Gastroesophageal sphincter (tissue), 3 donors: ENCODE data around the gene HOXA7.

Experiments used
- POLR2AphosphoS5 ChIP-seq: sonication (generic); formaldehyde crosslinking; IDR thresholded peaks from one replicate; pipeline ENCODE4 v1.6.1; 2017; ENCODE audit warnings: antibody characterized with exemption
- TF ChIP-seq, protein P1 (sequence below), 4 experiments: fragments of 200-600 bp in 2 of 4; fragments of 450-650 bp in 2 of 4; sonication (generic) in 1 of 4; IDR thresholded peaks; one replicate each; pipeline ENCODE4 v1.5.1; 2017 to 2019; ENCODE audit warnings: antibody characterized with exemption in 4 of 4, mild to moderate bottlenecking in 2 of 4, moderate library complexity in 2 of 4

DNA sequence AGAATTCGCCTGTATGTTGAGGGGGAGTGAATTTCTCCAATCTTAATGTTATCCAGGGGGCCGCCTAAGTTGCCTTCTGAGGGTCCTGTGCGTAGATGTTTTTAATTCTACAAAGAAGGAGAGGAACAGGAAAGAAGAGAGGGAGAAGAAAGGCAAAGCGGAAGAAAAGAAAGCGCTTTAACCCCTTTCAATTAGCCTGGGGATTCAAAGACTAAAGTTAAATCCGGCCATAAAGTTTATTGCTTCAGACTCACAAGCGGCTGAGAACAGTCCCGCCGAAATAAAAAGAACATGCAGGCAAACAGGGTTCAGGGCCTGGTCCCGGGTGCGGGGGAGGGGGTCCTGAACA is 17.5 kb downstream of the HOXA7 start:
- TF ChIP-seq, protein P1, sequence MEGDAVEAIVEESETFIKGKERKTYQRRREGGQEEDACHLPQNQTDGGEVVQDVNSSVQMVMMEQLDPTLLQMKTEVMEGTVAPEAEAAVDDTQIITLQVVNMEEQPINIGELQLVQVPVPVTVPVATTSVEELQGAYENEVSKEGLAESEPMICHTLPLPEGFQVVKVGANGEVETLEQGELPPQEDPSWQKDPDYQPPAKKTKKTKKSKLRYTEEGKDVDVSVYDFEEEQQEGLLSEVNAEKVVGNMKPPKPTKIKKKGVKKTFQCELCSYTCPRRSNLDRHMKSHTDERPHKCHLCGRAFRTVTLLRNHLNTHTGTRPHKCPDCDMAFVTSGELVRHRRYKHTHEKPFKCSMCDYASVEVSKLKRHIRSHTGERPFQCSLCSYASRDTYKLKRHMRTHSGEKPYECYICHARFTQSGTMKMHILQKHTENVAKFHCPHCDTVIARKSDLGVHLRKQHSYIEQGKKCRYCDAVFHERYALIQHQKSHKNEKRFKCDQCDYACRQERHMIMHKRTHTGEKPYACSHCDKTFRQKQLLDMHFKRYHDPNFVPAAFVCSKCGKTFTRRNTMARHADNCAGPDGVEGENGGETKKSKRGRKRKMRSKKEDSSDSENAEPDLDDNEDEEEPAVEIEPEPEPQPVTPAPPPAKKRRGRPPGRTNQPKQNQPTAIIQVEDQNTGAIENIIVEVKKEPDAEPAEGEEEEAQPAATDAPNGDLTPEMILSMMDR (IDR thresholded peaks at IDR 0.05) = no peak
- TF ChIP-seq POLR2AphosphoS5 = no peak
